ENCODE measurements around the gene TRMT1.

TRMT1 gene

GRCh38 chr19:13089857-13090507 is 26.6 kb downstream of the TRMT1 start:
- no peak for DNase-seq

GRCh38 chr19:13089139-13089856 is 27.2 kb downstream of the TRMT1 start:
- DNase-seq, result peak; percentile 31

GRCh38 chr19:13087795-13088537 is 28.6 kb downstream of the TRMT1 start:
- DNase-seq, result no peak

- DNase-seq, result no peak
Observed at GRCh38 chr19:13087295-13087694, 29.2 kb downstream of the TRMT1 start.

GRCh38 chr19:13086341-13086740 is 30.2 kb downstream of the TRMT1 start:
- no peak for DNase-seq

- no peak for DNase-seq
Observed at GRCh38 chr19:13085666-13086065, 30.9 kb downstream of the TRMT1 start.

GRCh38 chr19:13083627-13084026 is 32.9 kb downstream of the TRMT1 start:
- DNase-seq, result no peak

- DNase-seq, result no peak
Observed at GRCh38 chr19:13083008-13083404, 33.5 kb downstream of the TRMT1 start.

GRCh38 chr19:13082192-13083007 is 34.1 kb downstream of the TRMT1 start:
- DNase-seq, result peak; percentile 68

- peak; percentile 91 for DNase-seq
Observed at GRCh38 chr19:13079542-13079986, 37.0 kb downstream of the TRMT1 start.

GRCh38 chr19:13078897-13079541 is 37.5 kb downstream of the TRMT1 start:
- DNase-seq, result no peak

GRCh38 chr19:13078381-13078780 is 38.2 kb downstream of the TRMT1 start:
- no peak for DNase-seq

- no peak for DNase-seq
Observed at GRCh38 chr19:13077240-13077639, 39.3 kb downstream of the TRMT1 start.

GRCh38 chr19:13076787-13077186 is 39.8 kb downstream of the TRMT1 start:
- DNase-seq, result no peak

- DNase-seq, result no peak
Observed at GRCh38 chr19:13076320-13076719, 40.2 kb downstream of the TRMT1 start.

- DNase-seq, result no peak
Observed at GRCh38 chr19:13074378-13074777, 42.2 kb downstream of the TRMT1 start.

- no peak for DNase-seq
Observed at GRCh38 chr19:13073263-13073662, 43.3 kb downstream of the TRMT1 start.

GRCh38 chr19:13072188-13072908 is 44.2 kb downstream of the TRMT1 start:
- no peak for DNase-seq

GRCh38 chr19:13071444-13072187 is 44.9 kb downstream of the TRMT1 start:
- DNase-seq, result no peak

GRCh38 chr19:13070425-13071140 is 46.0 kb downstream of the TRMT1 start:
- no peak for DNase-seq
